Tibial artery (tissue), 4 donors: Measurements from ENCODE around the gene ATAD3C.
"Not testable (repeated sequence)": the region's sequence is repeated elsewhere in the genome, so short reads cannot be mapped to it uniquely, and the experiment has no call there.

Experiments
- DNase-seq, 2 donors: peaks; one replicate each; pipeline ENCODE4 v3.0.0-alpha.2; 2019
- H3K27ac ChIP-seq, 2 donors: fragments of 200-600 bp; sonication (generic) in 1 of 2; 1 replicate in 1 of 2; 2 replicates in 1 of 2; pipeline ENCODE4 v1.5.1; 2018 to 2019; ENCODE audit warnings: mild to moderate bottlenecking in 1 of 2
- H3K27me3 ChIP-seq, 2 donors: fragments of 200-600 bp; sonication (generic) in 1 of 2; one replicate each; pipeline versions ENCODE4 v1.5.1 to v1.6.0; 2016 to 2019
- H3K36me3 ChIP-seq, 3 donors: fragments of 200-600 bp; sonication (generic) in 2 of 3; one replicate each; pipeline ENCODE4 v1.5.1; 2016 to 2019; ENCODE audit warnings: mild to moderate bottlenecking in 2 of 3
- H3K4me1 ChIP-seq, 4 donors: fragments of 200-600 bp; sonication (generic) in 2 of 4; 1 replicate in 3 of 4; 2 replicates in 1 of 4; pipeline ENCODE4 v1.5.1; 2016 to 2019
- H3K4me3 ChIP-seq, 2 donors: fragments of 200-600 bp; sonication (generic) in 1 of 2; 1 replicate in 1 of 2; 2 replicates in 1 of 2; pipeline ENCODE4 v1.5.1; 2018 to 2019; ENCODE audit warnings: mild to moderate bottlenecking in 2 of 2
- H3K9me3 ChIP-seq, 3 donors: fragments of 200-600 bp; sonication (generic) in 1 of 3; one replicate each; pipeline ENCODE4 v1.5.1; 2016 to 2019
- intact Hi-C: fragments of 100-400 bp; cut with DNase I; formaldehyde crosslinking; loops from one replicate; pipeline ENCODE4 v1.15.0; 2023; ENCODE audit warnings: low total_unique reads
- TF ChIP-seq, protein P1 (sequence below), 2 experiments: fragments of 200-600 bp in 1 of 2; fragments of 450-650 bp in 1 of 2; IDR thresholded peaks; one replicate each; pipeline ENCODE4 v1.5.1; 2017 to 2019; ENCODE audit warnings: antibody characterized with exemption in 2 of 2, mild to moderate bottlenecking in 1 of 2, moderate library complexity in 1 of 2

Gene ATAD3C

GRCh38 chr1:1479547-1480487 lies 30.3 kb downstream of the ATAD3C start:
- H3K4me1 ChIP-seq: no peaks in the 10 kb centered on the region
- no peak overlapping the region for H3K27ac ChIP-seq
- H3K36me3 ChIP-seq: peaks cover 38 to 67% (median 60%) of the 10 kb centered on the region in 3 donors
- intact Hi-C loops: no loop called here
- no peak for DNase-seq
- TF ChIP-seq, protein P1, sequence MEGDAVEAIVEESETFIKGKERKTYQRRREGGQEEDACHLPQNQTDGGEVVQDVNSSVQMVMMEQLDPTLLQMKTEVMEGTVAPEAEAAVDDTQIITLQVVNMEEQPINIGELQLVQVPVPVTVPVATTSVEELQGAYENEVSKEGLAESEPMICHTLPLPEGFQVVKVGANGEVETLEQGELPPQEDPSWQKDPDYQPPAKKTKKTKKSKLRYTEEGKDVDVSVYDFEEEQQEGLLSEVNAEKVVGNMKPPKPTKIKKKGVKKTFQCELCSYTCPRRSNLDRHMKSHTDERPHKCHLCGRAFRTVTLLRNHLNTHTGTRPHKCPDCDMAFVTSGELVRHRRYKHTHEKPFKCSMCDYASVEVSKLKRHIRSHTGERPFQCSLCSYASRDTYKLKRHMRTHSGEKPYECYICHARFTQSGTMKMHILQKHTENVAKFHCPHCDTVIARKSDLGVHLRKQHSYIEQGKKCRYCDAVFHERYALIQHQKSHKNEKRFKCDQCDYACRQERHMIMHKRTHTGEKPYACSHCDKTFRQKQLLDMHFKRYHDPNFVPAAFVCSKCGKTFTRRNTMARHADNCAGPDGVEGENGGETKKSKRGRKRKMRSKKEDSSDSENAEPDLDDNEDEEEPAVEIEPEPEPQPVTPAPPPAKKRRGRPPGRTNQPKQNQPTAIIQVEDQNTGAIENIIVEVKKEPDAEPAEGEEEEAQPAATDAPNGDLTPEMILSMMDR (IDR thresholded peaks at IDR 0.05): no peak
- no peaks in the 10 kb centered on the region for H3K9me3 ChIP-seq
- H3K27me3 ChIP-seq: no peaks in the 10 kb centered on the region
- no peak overlapping the region for H3K4me3 ChIP-seq

DNA sequence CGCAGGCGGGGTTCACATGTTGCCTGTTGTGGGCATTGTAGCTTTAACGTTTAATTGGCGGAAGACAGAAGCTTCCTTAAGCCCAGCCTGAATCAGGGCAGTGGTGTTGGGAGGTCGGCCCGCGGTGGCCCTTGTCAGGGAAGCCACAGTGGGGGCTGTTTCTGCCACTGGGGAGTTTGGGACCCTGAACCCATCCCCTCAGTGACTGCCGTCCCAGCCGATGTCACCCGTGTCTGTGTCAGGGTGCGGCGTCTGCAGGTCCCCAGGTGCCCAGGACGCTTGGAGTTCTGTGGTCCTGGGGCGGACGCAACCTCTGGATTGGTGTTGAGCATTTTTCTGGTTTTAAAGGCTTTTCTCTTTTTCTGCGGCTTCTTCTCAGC lies 31.0 kb downstream of the ATAD3C start:
- H3K9me3 ChIP-seq, H3K27ac ChIP-seq, H3K27me3 ChIP-seq, DNase-seq, H3K4me3 ChIP-seq, intact Hi-C loops, H3K4me1 ChIP-seq: not testable (repeated sequence)
- H3K36me3 ChIP-seq: peaks cover 38 to 74% (median 65%) of the 10 kb centered on the region in 3 donors

DNA sequence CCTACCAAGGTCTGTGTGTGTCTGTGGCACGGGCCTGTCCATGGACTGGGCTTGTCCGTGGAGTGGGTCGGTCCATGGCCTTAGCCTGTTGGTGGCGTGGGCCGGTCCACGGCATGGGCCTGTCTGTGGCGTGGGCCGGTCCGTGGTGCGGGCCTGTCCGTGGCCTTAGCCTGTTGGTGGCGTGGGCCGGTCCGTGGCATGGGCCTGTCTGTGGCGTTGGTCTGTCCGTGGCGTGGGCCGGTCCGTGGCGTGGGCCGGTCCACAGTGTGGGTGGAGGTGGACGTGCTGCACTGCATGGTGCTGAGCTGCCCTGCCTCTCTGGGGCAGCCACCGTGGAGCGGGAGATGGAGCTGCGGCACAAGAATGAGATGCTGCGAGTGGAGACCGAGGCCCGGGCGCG lies 32.3 kb downstream of the ATAD3C start:
- intact Hi-C loops, H3K4me3 ChIP-seq, H3K27me3 ChIP-seq, H3K27ac ChIP-seq, DNase-seq, H3K9me3 ChIP-seq, H3K4me1 ChIP-seq: not testable (repeated sequence)
- peaks cover 42 to 84% (median 74%) of the 10 kb centered on the region in 3 donors for H3K36me3 ChIP-seq

DNA sequence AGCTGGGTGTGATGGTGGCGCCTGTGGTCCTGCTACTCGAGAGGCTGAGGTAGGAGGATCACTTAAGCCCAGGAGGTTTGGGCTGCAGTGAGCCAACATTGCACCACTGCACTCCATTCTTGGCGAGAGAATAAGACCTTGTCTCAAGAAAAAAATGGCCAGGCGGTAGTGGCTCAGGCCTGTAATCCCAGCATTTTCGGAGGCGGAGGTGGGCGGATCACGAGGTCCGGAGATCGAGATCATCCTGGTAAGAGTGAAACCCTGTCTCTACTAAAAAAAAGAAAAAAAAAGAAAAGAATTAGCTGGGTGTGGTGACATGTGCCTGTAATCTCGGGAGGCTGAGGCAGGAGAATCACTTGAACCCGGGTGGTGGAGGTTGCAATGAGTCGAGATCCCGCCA lies 33.4 kb downstream of the ATAD3C start:
- Histone ChIP-seq H3K4me1 (no peaks in the 10 kb centered on the region), H3K27me3 (no peaks in the 10 kb centered on the region), H3K27ac (no peak overlapping the region), H3K9me3 (no peaks in the 10 kb centered on the region), H3K36me3 (peaks cover 42 to 85% (median 75%) of the 10 kb centered on the region in 3 donors), H3K4me3 (no peak overlapping the region)
- no peak for DNase-seq
- TF ChIP-seq, protein P1 (IDR thresholded peaks at IDR 0.05): no peak
- intact Hi-C loops: no loop called here

- Histone ChIP-seq H3K9me3 (no peaks in the 10 kb centered on the region), H3K36me3 (peaks cover 42 to 87% (median 78%) of the 10 kb centered on the region in 3 donors), H3K27me3 (no peaks in the 10 kb centered on the region), H3K4me3 (no peak overlapping the region), H3K27ac (no peak overlapping the region), H3K4me1 (no peaks in the 10 kb centered on the region)
- no peak for DNase-seq
- TF ChIP-seq, protein P1 (IDR thresholded peaks at IDR 0.05): no peak
- intact Hi-C loops: no loop called here
Observed at GRCh38 chr1:1483714-1484113, 34.2 kb downstream of the ATAD3C start.

DNA sequence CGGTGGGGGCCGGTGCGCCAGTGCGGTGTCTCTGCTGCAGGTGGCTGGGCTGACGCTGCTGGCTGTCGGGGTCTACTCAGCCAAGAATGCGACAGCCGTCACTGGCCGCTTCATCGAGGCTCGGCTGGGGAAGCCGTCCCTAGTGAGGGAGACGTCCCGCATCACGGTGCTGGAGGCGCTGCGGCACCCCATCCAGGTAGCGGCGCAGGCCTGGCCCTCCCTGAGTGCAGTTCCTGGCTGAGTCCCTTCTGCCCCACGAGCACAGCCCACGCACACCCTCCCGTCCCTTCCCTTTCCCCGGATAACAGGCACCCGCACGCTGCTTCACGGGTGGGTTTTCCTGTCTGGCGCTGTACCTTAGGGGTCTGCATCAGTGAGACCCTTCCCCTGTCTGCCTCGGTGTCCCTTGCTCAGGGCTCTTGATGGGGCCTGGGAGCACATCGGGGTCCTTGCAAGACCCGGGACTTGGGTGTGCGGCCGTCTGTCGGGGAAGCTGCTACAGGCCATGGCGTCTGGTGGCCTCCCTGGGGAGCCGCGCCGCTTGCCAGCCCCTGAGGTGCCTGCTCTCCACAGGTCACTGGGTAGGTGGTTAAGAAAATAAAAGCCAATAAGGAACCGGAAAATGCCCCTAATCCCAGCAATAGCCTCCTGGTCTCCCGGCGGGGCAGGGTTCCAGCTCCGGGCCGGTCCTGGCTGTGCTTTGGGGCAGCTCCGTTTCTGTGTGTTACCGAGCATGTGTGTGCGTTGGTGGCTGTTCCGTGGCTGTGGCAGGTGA lies 35.7 kb downstream of the ATAD3C start:
- intact Hi-C loops, H3K27me3 ChIP-seq, DNase-seq, H3K9me3 ChIP-seq, H3K4me3 ChIP-seq, H3K4me1 ChIP-seq, H3K27ac ChIP-seq: not testable (repeated sequence)
- H3K36me3 ChIP-seq: peaks cover 40 to 90% (median 79%) of the 10 kb centered on the region in 3 donors

GRCh38 chr1:1485755-1486317 lies 36.3 kb downstream of the ATAD3C start:
- H3K9me3 ChIP-seq, H3K27ac ChIP-seq, H3K27me3 ChIP-seq, H3K4me3 ChIP-seq, DNase-seq, intact Hi-C loops, H3K4me1 ChIP-seq: not testable (repeated sequence)
- peaks cover 41 to 93% (median 79%) of the 10 kb centered on the region in 3 donors for H3K36me3 ChIP-seq
